Neural progenitor cell (in vitro differentiated cells): Measurements from ENCODE around the gene CLIC4. TPM values are rescaled to one million over a fixed set of nuclear protein-coding genes. Genes with fewer than 3 reads are reported as not detected.

Experiments
- DNase-seq: peaks from one replicate; pipeline ENCODE4 v3.0.0-alpha.2; 2016; ENCODE audit warnings: low spot score
- H2AFZ ChIP-seq: fragments of 200-600 bp; sonication (generic); replicated peaks from 2 replicates; pipeline ENCODE4 v1.6.1; 2016; ENCODE audit warnings: antibody characterized with exemption
- H3F3A ChIP-seq: fragments of 200-600 bp; sonication (generic); 2 replicates; pipeline ENCODE4 v1.6.1; 2016; ENCODE audit warnings: antibody characterized with exemption, low read depth
- H3K27ac ChIP-seq: fragments of 200-600 bp; sonication (generic); 2 replicates; pipeline ENCODE4 v1.5.1; 2016; ENCODE audit warnings: mild to moderate bottlenecking
- H3K27me3 ChIP-seq: fragments of 200-600 bp; sonication (generic); 2 replicates; pipeline ENCODE4 v1.6.1; 2016; ENCODE audit warnings: mild to moderate bottlenecking, moderate library complexity
- H3K36me3 ChIP-seq: fragments of 200-600 bp; sonication (generic); 2 replicates; pipeline ENCODE4 v1.5.1; 2016
- H3K4me1 ChIP-seq: fragments of 200-600 bp; sonication (generic); 2 replicates; pipeline ENCODE4 v1.6.1; 2016; ENCODE audit warnings: mixed run types
- H3K4me2 ChIP-seq: fragments of 200-600 bp; sonication (generic); 2 replicates; pipeline ENCODE4 v1.6.1; 2016
- H3K4me3 ChIP-seq: fragments of 200-600 bp; sonication (generic); 2 replicates; pipeline ENCODE4 v1.5.1; 2016
- H3K79me2 ChIP-seq: fragments of 200-600 bp; sonication (generic); 2 replicates; pipeline ENCODE4 v1.6.1; 2016; ENCODE audit warnings: low read depth
- H3K9ac ChIP-seq: fragments of 200-600 bp; sonication (generic); 2 replicates; pipeline ENCODE4 v1.6.1; 2016
- H3K9me3 ChIP-seq: fragments of 200-600 bp; sonication (generic); 2 replicates; pipeline ENCODE4 v1.5.1; 2016; ENCODE audit warnings: low read depth
- H4K20me1 ChIP-seq: fragments of 200-600 bp; sonication (generic); 2 replicates; pipeline ENCODE4 v1.6.1; 2016; ENCODE audit warnings: low read depth
- H3K27ac Mint-ChIP-seq: 3 replicates; pipeline ENCODE4 v1.8.0; 2021; ENCODE audit warnings: mixed read lengths
- H3K27me3 Mint-ChIP-seq: 2 replicates; pipeline ENCODE4 v1.8.0; 2022; ENCODE audit warnings: low read depth, mild to moderate bottlenecking, inconsistent platforms, moderate library complexity, mixed read lengths; ENCODE audit not compliant: insufficient read depth
- H3K36me3 Mint-ChIP-seq: 3 replicates; pipeline ENCODE4 v1.8.0; 2021; ENCODE audit warnings: mixed read lengths
- H3K4me1 Mint-ChIP-seq: 3 replicates; pipeline ENCODE4 v1.8.0; 2021; ENCODE audit warnings: mixed read lengths
- H3K4me3 Mint-ChIP-seq: 3 replicates; pipeline ENCODE4 v1.8.0; 2021; ENCODE audit warnings: mild to moderate bottlenecking, moderate library complexity, mixed read lengths
- H3K9me3 Mint-ChIP-seq: 3 replicates; pipeline ENCODE4 v1.8.0; 2020; ENCODE audit warnings: mixed read lengths
- CTCF ChIP-seq: fragments of 200-600 bp; sonication (generic); IDR thresholded peaks from 2 replicates; pipeline ENCODE4 v1.5.1; 2017; ENCODE audit warnings: antibody characterized with exemption, mild to moderate bottlenecking
- EZH2 ChIP-seq: fragments of 200-600 bp; sonication (generic); IDR thresholded peaks from 2 replicates; pipeline ENCODE4 v1.6.1; 2017; ENCODE audit warnings: antibody characterized with exemption, mild to moderate bottlenecking, moderate library complexity
- EZH2phosphoT487 ChIP-seq: fragments of 200-600 bp; sonication (generic); IDR thresholded peaks from 2 replicates; pipeline ENCODE4 v1.6.1; 2017; ENCODE audit warnings: antibody characterized with exemption
- total RNA-seq: library from RNA; depleted of rRNA; stranded (reverse); fragments of >200 nt; gene quantifications from 2 replicates; pipeline ENCODE4 v1.2.3, GENCODE V29; 2015; ENCODE audit warnings: low replicate concordance

CLIC4 gene
- total RNA-seq, 1 donor from 2014 or later, result 263 TPM

GRCh38 chr1:24857507-24858133 is 112.4 kb downstream of the CLIC4 start:
- H3K27me3 Mint-ChIP-seq, result peaks cover 4% of the 10 kb centered on the region
- Histone ChIP-seq H3K4me2 (no peak overlapping the region), H3K27ac (no peak overlapping the region), H3K36me3 (no peaks in the 10 kb centered on the region), H2AFZ (no peak overlapping the region), H3K9me3 (no peaks in the 10 kb centered on the region), H3K27me3 (no peaks in the 10 kb centered on the region), H4K20me1 (no peaks in the 10 kb centered on the region), H3K4me3 (no peak overlapping the region), H3K9ac (no peak overlapping the region), H3F3A (no peaks in the 10 kb centered on the region), H3K4me1 (peaks cover 6% of the 10 kb centered on the region), H3K79me2 (no peaks in the 10 kb centered on the region)
- no peaks in the 10 kb centered on the region for H3K36me3 Mint-ChIP-seq
- no peak overlapping the region for H3K27ac Mint-ChIP-seq
- no peak overlapping the region for H3K4me3 Mint-ChIP-seq
- no peaks in the 10 kb centered on the region for H3K9me3 Mint-ChIP-seq
- peak; percentile 31 for DNase-seq
- no peak for TF ChIP-seq EZH2phosphoT487
- peak; percentile 13 for TF ChIP-seq CTCF
- peaks cover 2% of the 10 kb centered on the region for H3K4me1 Mint-ChIP-seq

GRCh38 chr1:24858277-24858676 is 113.0 kb downstream of the CLIC4 start:
- H3K79me2 ChIP-seq, result no peaks in the 10 kb centered on the region
- H3K36me3 ChIP-seq, result no peaks in the 10 kb centered on the region

GRCh38 chr1:24859063-24860010 is 114.1 kb downstream of the CLIC4 start:
- DNase-seq, result no peak
- Histone ChIP-seq H3F3A (peaks cover under 1% of the 10 kb centered on the region), H3K36me3 (no peaks in the 10 kb centered on the region), H3K9ac (no peak overlapping the region), H3K27me3 (no peaks in the 10 kb centered on the region), H3K4me1 (peaks cover 9% of the 10 kb centered on the region), H3K27ac (no peak overlapping the region), H2AFZ (no peak overlapping the region), H3K4me2 (no peak overlapping the region), H3K79me2 (no peaks in the 10 kb centered on the region), H3K4me3 (no peak overlapping the region), H3K9me3 (no peaks in the 10 kb centered on the region), H4K20me1 (no peaks in the 10 kb centered on the region)
- Mint-ChIP-seq H3K27me3 (peaks cover 2% of the 10 kb centered on the region), H3K9me3 (no peaks in the 10 kb centered on the region), H3K4me1 (peaks cover 6% of the 10 kb centered on the region), H3K27ac (no peak overlapping the region), H3K4me3 (no peak overlapping the region), H3K36me3 (no peaks in the 10 kb centered on the region)
- TF ChIP-seq CTCF, result no peak
- TF ChIP-seq EZH2, result no peak
- no peak for TF ChIP-seq EZH2phosphoT487

More at GRCh38 chr1:24858277-24858676, 113.0 kb downstream of the CLIC4 start:
- H3K4me1 ChIP-seq, result peaks cover 7% of the 10 kb centered on the region
- no peaks in the 10 kb centered on the region for H3K9me3 ChIP-seq
- H4K20me1 ChIP-seq, result no peaks in the 10 kb centered on the region
- H3K27ac Mint-ChIP-seq, result no peak overlapping the region
- TF ChIP-seq EZH2 (no peak), CTCF (no peak), EZH2phosphoT487 (no peak)
- no peaks in the 10 kb centered on the region for H3K9me3 Mint-ChIP-seq
- H2AFZ ChIP-seq, result no peak overlapping the region
- H3K36me3 Mint-ChIP-seq, result no peaks in the 10 kb centered on the region
- H3K4me1 Mint-ChIP-seq, result peaks cover 2% of the 10 kb centered on the region
- H3K27me3 Mint-ChIP-seq, result peaks cover 4% of the 10 kb centered on the region
- H3K9ac ChIP-seq, result no peak overlapping the region
- no peak overlapping the region for H3K4me3 ChIP-seq
- no peak overlapping the region for H3K27ac ChIP-seq
- H3F3A ChIP-seq, result no peaks in the 10 kb centered on the region
- no peak for DNase-seq
- H3K27me3 ChIP-seq, result no peaks in the 10 kb centered on the region
- H3K4me2 ChIP-seq, result no peak overlapping the region
- no peak overlapping the region for H3K4me3 Mint-ChIP-seq
